GM23338 (cell line): ENCODE measurements around the gene GPRASP2. TPM values are rescaled to one million over a fixed set of nuclear protein-coding genes. Genes with fewer than 3 reads are reported as not detected.

Source experiments
- polyA plus RNA-seq: library from polyadenylated mRNA; unstranded; fragments of >200 nt; fragmentation: Nextera tagmentation; extraction: Ambion mirVana; gene quantifications from 2 replicates; pipeline ENCODE4 v1.2.1, GENCODE V29; 2016
- small RNA-seq: library from RNA; depleted of rRNA; stranded (forward); fragments of <200 nt; gene quantifications from one replicate; pipeline ENCODE3, GENCODE V24; 2014; ENCODE audit warnings: low replicate concordance
- total RNA-seq: library from RNA; depleted of rRNA; stranded (reverse); fragments of >200 nt; shearing (Covaris generic); gene quantifications from 2 replicates; pipeline ENCODE4 v1.2.3, GENCODE V29; 2014; rRNA removed

GPRASP2 gene
- total and polyA plus RNA-seq, 2 experiments from 2014 or later = 4.9 to 22.4 TPM

Small RNAs within 50 kb of the gene (small RNA-seq; reads per million reads assigned to genes)
- 0.07 reads per million for gene RNU6-589P

Other genes starting within 250 kb of the GPRASP2 start
- gene TCP11X2, start 240.6 kb upstream of the GPRASP2 start, total RNA-seq = 0.97 and 1.6 TPM in 2 replicates
- gene TCP11X2, start 240.6 kb upstream of the GPRASP2 start, polyA plus RNA-seq = 0.81 and 1.1 TPM in 2 replicates
- 81.3 and 89.1 TPM in 2 replicates for gene TMSB15A, start 195.7 kb upstream of the GPRASP2 start, total RNA-seq
- gene TMSB15A, start 195.7 kb upstream of the GPRASP2 start, polyA plus RNA-seq = 230 and 247 TPM in 2 replicates
- 8.9 and 18.6 TPM in 2 replicates for gene ARMCX5, start 112.9 kb upstream of the GPRASP2 start, total RNA-seq
- 5.5 and 6.6 TPM in 2 replicates for gene ARMCX5, start 112.9 kb upstream of the GPRASP2 start, polyA plus RNA-seq
- gene GPRASP1, start 61.0 kb upstream of the GPRASP2 start, total RNA-seq = 1.9 and 2.6 TPM in 2 replicates
- gene GPRASP1, start 61.0 kb upstream of the GPRASP2 start, polyA plus RNA-seq = 0.33 and 0.45 TPM in 2 replicates
- gene GPRASP3, start 8.3 kb downstream of the GPRASP2 start, total RNA-seq = 17.8 and 18.2 TPM in 2 replicates
- gene GPRASP3, start 8.3 kb downstream of the GPRASP2 start, polyA plus RNA-seq = 6.4 and 7.9 TPM in 2 replicates
- 0.83 and 1.6 TPM in 2 replicates for gene RAB40AL, start 224.8 kb downstream of the GPRASP2 start, total RNA-seq
- 0.34 and 0.40 TPM in 2 replicates for gene RAB40AL, start 224.8 kb downstream of the GPRASP2 start, polyA plus RNA-seq